Right kidney (tissue), 1 donor: ENCODE measurements around the gene RUFY1.
"Not testable (repeated sequence)": the region's sequence is repeated elsewhere in the genome, so short reads cannot be mapped to it uniquely, and the experiment has no call there.

Source experiments
- DNase-seq: peaks from one replicate; pipeline ENCODE4 v3.0.0-alpha.2; 2016

RUFY1 gene

DNA sequence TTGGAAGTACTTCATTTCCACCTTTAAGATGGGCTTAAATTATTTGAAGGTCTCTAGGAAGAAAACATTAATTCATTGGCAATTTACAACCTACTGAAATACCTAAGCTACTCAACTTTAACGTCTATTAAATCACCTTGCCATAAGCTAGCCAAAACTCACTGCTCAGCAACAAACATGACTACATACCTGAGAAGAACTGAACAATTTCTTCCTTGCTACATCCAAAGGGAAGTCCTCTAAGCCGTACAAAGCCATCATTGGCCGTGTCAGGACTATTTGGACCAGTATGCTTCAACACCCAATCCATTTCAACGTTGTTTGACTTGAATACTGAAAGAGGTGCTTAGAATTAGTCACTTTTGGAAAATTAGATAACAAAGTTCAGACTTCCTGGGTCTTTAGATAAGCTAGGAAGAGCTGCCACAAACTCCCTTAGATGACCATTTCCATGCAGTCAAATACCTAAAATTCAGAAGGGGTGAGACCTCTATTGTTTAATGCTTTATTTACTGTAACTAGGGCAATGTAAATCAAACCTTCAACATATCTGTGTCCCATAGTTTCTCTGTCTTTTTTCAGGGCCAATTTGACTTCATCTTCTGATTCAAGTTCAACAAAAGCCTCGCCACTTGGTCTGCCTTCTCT lies 70.5 kb downstream of the RUFY1 start:
- no peak for DNase-seq

DNA sequence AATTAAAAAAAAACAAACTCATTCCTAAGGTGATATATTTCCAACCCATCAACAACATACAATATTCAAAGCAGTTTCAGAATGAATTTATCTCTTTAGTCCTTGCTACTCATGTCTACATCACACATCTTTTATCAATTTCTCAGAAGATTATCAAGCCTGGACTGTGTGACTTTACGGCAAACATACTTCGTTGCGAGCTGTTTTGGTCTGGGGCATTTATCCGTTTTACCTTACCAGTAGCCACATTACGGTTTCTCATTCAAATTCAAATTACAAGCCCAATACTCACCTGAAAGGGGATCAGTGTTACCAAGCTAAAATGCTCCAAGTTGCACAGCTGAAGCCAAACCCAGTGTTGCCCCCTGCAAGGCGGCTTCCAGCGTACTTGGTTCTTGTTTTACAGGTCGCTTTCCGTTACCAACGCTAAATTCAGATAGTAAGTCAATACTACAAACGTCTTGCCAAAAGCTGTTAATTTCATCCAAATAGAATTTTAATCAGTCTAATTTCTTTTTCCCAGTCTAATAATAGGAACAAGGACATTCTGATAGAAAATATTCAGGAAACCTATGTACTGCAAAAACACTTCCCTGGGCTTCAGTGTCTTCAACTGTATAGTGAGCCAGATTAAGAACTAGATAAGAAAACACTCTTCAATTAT lies 71.3 kb downstream of the RUFY1 start:
- DNase-seq = no peak

DNA sequence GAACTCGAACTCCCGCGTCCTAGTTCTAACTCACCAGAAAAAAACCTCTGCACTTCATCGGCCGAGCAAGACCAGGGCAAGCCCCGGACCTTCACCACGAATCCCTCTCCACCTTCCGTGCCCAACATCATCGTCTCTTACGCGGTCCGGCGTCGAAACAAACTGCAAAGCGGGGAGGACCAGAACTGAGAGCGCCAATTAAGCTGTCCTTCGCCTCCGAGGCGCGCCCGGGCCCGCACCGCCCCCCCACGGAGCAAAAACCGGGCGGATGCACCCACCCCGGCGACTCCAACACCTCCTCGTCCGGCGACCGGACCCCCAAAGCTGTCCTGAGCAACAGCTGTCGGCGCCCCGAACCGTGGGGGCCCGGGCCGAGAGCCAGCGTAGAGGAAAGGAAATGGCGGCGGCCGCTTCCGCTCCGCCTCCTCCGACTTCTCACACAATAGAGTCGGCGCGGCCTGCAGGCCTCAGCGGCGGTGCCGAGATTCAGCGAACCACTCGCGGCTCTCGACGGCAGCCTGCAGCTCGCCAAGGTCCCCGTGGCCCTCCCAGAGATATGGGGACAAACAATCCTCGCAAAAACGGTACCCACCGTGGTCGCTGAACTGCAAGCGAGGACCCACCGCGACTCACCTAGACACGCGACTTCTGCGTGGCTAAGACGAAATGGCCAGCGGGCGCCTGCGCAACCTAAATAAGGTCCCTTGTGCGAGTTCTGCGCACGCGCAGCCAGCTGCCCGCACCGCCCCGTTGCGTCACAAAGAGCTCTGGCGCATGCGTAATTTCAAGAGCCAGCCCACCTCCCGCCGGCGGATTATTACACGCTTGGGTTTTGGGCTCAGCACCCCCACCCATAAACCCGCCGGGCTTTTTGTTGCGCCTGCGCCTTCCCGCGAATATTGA lies 72.9 kb downstream of the RUFY1 start, which contains the start of gene HNRNPH1:
TSS of gene HNRNPH1 (minus strand) at position 669 of the 903 bp plus-strand sequence. CDS start at position 131, 538 bp downstream.
- DNase-seq = peak; percentile 99

DNA sequence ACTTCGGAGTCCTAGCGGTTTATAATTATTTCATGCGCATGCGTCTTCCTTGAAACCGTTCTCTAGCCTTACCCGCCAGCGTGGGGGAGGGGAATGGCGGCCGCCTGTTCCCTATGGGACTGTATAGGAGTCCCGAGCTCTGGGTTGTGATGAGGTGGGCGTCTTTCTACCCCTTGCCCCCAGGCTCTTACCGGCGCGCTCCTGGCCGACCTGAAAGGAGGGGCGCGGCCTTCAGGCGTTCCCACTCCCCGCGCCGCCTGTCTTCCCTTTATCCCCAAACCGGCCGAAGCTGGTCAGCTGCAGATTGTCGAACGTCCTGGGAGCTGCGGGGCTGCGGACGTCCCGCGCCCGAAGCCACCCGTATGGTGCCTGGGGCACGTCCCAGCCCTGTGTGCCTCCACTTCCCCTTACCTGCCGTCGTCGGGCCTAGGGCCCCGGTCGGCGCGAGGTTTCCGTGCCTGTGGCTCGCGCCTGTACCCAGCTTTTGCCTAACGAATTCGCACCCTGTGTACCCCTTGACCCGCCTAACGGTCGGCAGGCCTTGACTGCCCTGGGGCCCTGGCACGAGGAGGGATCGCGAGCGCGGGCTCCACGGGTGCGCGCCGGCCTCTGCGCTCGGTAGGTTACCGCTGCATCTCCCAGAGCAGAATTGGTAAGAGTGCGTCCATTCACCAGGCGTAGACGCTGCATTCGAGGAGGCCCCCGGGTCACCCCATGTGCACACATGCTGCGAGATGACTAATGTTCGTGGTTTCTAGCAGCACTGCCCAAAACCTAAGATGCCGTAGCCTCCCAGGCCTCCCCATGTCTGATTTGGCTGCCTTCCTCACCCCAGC lies 73.8 kb downstream of the RUFY1 start:
- DNase-seq = peak; percentile 96

DNA sequence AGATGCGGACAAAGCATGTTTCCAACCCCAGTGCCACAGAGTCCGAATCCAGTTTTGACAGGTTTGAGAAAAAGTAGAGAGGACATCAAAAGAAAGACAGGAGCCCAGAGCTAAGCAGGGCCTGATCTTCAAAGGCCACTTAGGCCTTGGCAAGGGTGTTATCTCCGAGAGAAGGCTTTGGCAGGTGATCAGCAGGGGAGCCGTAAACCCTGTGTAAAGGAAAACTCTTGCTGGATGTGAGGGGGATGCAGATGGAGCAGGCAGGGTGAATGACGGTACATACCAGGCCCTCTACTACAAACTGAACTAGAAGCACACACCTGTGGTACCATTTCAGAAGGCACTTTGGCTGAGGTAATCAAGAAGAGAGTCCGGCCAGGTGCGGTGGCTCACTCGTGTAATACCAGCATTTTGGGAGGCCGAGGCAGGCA lies 74.5 kb downstream of the RUFY1 start:
- DNase-seq = no peak

DNA sequence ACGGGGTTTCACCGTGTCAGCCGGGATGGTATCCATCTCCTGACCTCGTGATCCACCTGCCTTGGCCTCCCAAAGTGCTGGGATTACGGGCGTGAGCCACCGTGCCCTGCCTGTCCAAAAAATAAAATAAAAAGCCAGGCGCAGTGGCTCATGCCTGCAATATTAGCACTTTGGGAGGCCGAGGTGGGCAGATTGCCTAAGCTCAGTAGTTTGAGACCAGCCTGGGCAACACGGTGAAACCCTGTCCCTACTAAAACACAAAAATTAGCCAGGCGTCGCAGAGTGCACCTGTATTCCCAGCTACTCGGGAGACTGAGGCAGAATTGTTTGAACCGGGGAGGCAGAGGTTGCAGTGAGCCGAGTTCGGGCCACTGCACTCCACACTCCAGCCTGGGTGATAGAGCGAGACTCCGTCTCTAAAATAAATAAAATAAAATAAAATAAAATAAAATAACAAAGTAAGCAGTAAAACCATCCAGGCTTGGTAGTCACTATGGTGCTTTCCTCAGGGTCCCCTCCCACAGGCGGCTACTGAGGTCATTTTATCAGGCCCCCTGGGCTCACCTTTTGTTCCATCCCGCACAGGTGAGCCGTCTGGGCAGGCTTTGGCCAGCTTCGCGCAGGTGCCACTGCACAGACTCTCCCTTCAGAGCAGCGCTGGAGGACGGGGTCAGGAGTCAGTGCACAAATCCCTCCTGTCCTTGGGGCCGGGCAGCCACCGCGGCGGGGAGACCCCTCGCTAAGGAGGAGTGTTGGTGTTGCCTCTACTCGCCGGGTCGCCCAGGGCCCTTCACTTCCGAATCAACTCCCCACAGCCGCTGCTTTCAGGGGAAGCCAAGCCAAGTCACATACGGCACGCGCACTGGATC lies 83.4 kb downstream of the RUFY1 start:
- not testable (repeated sequence) for DNase-seq

DNA sequence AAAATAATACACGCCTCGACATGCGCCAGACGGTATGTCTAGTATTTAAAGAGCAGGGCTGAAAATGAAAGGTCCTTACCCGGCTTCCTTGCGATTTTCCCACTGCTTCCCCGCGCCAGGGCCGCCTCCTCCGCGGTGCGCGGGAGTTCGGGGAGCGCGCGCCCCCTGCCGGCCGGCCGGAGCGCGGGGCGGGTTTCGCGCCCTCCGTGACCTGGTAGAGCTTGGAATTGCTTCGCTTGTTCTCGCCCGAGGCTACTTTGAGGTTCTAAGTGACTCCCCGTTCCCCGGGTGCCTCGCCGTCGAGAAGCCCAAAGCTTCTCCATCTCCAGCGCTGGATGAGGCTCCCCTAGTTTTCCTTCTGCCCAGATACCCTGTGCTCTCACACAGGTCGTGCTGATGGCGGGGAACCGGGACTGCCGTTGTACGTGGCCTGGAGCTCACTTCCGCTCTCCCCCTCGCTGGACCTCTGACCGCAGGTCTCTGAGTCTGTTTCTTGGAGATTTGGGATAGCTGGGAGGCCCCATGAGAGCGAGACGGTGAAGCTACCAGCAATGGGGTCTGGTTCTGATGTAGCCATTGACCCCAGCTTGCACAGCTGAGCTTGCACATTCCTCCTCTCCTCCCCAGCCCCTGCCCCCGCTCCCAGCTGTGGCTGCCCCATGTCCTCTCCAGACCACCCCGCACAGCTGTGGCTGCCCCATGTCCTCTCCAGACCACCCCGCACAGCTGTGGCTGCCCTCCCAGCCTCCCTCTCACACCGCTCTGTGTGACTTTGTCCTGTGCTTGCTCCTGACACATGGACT lies 84.2 kb downstream of the RUFY1 start:
- not testable (repeated sequence) for DNase-seq

DNA sequence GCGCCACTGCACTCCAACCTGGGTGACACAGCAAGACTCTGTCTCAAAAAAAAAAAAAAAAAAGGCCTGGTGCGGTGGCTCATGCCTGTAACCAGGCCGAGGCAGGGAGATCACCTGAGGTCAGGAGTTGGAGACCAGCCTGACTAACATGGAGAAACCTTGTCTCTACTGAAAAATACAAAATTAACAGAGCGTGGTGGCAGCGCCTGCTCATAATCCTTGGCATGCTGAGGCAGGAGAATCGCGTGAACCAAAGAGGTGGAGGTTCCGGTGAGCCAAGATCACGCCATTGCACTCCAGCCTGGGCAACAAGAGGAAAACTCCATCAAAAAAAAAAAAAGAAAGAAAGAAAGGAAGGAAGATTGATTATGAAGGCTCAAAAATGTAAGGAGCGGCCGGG lies 88.9 kb downstream of the RUFY1 start:
- not testable (repeated sequence) for DNase-seq

DNA sequence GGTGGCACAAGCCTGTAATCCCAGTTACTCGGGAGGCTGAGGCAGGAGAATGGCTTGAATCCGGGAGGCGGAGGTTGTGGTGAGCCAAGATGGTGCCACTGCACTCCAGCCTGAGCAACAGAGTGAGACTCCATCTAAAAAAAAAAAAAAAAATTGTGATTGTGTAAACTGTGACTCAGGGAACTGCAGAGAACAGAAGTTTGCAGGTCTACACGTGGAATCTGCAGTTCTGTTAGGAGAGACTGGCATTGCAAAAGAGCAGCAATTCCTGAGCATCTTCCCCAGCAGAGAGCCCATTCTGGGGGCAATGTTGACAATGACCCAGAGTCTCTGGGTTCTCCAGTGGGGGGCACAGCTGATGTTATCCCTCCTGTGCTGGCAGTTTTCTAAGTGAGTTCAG lies 91.4 kb downstream of the RUFY1 start:
- not testable (repeated sequence) for DNase-seq

DNA sequence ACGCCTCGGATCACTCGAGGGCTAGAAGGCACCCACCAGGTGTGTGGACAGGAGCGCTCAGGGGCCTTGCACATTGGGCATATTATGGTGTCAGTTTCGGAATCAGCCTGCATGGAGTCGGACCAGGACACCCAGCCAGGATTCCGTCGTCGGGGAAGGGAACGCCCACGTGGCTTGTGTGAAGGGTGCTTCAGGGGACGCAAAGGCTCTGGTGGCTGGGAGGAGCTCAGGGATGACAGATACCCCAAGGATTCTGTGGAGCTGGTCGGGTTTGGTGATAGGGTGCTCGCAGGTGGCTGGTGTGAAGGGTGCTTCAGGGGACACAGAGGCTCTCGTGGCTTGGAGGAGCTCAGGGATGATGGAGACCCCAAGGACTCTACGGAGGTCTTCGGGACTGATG lies 92.3 kb downstream of the RUFY1 start:
- DNase-seq = not testable (repeated sequence)

DNA sequence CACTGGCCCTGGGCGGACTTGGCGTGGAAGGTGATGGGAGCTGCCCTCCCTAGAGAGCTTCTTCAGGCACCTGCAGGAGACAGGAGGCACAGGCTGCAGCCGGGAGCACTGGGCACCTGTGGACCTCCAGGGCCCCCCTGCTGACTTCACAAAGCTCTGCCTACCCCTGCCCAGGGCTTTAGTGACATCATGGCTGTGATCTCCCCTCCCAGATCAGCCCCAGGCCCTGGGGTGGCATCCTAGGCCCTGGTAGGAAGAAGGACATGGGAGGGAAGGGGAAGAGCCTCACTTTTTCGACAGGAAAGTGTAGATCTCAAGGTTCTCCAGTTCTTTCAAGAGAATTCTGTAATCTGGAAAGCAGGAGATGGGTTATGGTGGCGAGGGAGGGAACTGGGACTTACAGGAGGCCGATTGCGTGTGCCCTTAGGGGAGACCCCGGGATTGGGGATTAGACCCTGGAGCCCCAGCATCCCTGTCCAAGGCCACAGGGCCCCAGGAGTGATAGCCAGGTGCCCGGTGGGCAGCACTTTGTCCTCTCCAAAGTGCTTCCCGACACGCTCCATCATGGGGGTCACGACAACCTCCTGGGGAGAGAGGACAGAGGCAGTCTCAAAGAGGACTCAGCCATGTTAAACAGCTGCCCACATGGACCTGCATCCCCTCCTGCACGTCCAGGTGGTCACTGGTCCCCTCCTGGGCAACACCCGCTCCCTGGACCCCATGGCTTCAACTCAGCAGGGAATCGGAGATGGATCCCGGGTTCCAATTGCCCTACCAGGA lies 93.0 kb downstream of the RUFY1 start:
- DNase-seq = not testable (repeated sequence)

DNA sequence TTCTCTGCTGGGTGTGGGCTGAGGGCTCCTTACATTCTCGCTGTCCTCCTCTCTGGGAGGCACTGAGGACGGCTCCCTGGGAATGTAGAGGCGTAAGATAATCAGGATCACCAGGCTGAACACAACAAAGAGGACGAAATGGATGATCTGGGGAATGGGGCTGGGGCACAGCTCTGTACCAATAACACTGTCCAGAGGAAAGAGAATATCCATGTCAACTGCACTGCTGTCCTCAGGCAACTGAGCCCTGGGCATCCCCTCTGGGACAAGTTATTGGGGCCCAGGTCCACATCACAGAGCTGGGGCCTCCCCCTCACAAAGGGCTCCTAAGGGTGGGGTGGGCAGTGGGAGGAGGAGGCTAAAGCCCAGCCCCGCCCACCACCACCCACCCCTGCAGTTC lies 94.4 kb downstream of the RUFY1 start:
- not testable (repeated sequence) for DNase-seq

DNA sequence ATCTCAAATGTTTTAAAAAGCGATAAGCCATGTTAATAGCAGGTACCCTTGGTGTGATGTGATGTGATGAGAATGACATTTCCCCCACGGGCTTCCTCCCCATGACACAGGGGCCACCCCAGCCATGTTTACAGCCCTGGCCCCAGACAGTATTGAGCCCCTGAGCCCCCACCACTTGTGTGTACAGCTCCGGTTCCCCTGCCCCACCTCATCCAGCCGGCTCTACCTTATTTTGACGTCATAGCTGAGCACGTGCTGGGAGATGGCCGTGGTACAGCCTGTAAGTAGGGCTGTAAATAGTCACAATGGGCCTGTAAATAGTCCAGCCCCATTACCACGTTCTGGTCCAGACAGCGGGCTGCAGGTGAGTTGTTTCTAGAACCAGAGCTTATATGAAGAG lies 98.1 kb downstream of the RUFY1 start:
- DNase-seq = no peak

DNA sequence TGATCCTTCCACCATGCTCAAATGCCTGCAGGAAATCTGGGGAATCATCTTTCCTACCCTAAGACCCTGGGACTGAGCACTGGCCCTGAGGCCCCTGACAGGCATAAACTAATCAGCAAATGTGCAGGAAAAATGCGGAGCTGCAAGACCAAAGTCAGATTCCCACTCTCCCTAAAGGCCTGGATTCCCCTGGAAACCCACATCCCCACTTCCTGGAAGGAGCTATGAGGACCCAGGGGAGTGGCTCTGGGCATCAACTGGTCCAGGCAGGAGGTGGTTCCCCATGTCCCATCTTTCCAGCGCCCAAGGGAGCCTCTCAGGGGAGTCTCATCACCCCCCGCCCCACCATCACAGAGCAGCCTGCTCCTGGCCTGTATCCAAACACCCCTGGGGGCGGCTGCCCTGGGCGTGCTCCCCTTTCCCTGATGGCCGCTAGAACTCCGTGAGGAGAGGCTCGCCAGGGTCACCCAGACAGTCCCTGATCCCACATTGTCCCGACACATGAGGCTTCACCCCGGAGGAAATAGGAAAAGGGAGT lies 98.9 kb downstream of the RUFY1 start:
- DNase-seq = not testable (repeated sequence)

DNA sequence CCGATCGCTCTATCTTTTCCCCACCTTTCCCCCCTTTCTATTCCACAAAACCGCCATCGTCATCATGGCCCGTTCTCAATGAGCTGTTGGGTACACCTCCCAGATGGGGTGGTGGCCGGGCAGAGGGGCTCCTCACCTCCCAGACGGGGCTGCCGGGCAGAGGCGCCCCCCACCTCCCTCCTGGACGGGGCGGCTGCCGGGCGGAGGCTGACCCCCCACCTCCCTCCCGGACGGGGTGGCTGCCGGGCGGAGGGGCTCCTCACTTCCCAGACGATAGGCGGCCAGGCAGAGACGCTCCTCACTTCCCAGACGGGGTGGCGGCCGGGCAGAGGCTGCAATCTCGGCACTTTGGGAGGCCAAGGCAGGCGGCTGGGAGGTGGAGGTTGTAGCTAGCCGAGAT lies 99.9 kb downstream of the RUFY1 start:
- DNase-seq = not testable (repeated sequence)

DNA sequence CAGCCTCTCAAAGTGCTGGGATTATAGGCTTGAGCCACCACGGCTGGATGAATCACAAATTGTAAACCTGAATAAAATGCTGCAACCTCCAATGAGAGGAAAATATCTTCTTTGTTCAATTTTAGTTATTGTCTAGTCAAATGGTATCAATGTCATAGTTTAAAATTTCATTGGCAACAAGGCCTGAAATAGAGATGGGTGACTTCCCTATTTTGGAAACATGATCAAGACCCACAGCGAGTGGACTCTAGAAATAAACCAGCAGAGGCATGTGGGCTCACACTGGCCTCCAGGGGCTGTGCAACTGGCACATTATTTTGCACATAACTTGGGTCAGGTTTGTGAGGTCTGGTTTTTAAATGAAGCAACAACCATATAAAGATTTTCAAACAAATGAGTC lies 102.8 kb downstream of the RUFY1 start:
- DNase-seq = not testable (repeated sequence)

DNA sequence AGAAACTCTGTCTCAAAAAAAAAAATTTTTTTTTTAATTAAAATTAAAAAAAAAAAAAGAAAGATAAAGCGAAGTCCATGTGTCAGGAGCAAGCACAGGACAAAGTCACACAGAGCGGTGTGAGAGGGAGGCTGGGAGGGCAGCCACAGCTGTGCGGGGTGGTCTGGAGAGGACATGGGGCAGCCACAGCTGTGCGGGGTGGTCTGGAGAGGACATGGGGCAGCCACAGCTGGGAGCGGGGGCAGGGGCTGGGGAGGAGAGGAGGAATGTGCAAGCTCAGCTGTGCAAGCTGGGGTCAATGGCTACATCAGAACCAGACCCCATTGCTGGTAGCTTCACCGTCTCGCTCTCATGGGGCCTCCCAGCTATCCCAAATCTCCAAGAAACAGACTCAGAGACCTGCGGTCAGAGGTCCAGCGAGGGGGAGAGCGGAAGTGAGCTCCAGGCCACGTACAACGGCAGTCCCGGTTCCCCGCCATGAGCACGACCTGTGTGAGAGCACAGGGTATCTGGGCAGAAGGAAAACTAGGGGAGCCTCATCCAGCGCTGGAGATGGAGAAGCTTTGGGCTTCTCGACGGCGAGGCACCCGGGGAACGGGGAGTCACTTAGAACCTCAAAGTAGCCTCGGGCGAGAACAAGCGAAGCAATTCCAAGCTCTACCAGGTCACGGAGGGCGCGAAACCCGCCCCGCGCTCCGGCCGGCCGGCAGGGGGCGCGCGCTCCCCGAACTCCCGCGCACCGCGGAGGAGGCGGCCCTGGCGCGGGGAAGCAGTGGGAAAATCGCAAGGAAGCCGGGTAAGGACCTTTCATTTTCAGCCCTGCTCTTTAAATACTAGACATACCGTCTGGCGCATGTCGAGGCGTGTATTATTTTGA lies 107.2 kb downstream of the RUFY1 start:
- DNase-seq = not testable (repeated sequence)
